ENCODE measurements around the gene ANO4.

The ANO4 gene

GRCh38 chr12:101044512-101045059 is 250.0 kb downstream of the ANO4 start:
- no peak for TF ChIP-seq CTCF (IDR thresholded peaks at IDR 0.05; ENCODE audit: low read depth, low read length)
- no peak overlapping the region for H3K4me3 ChIP-seq (replicated peaks in 1 of 2; ENCODE audit: low read depth in 2 of 2, low read length in 2 of 2)
- peak; percentile 8 to 25 for DNase-seq (ENCODE audit: low read depth in 2 of 2)

DNA sequence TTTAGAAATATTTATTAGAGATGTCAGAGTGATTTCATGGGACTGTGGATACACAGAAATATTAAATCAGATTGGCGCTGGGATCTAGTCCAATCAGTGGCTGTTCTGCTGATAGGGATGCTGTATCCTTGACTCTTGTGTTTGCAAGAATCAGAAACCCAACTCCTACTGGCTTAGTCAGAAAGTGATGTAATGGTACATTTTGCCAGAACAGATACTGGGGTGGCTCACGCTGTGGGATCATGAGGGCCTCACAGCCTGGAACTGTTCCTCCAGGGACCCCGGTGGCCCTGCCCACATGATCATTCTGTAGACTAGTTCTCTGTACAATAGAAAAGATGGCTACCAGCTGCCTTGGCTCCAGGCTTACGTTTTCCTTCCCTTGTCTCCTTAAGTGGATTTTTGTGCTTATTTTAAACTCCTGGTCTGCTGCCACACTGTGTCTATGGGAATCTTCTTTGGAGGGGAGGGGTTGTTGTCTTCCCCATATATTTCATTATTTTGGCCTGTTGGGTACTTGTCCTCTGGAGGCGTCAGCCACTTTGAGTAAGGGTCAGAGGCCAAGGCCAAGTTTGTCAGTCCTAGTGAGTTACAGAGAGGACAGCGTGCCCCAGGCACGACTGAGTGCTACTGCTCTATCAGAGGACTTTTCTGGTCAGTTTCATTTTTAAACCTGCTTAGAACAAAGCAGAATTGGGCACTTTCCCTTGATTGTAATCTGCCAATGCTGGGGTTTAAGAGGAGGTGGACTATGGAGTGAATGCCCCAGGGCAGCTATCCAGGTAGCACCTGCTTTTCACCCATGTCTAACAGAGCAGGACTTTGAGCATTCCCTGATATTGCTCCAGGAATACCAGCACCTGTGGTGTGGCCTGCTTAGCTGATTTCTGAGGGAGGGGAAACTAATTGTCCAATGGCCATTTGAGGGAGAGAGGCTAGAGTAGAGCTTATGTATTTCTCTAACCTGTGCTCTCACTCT is 251.2 kb downstream of the ANO4 start:
- peak; percentile 28 to 67 for DNase-seq (ENCODE audit: low read depth in 2 of 2)
- no peak for TF ChIP-seq CTCF (IDR thresholded peaks at IDR 0.05; ENCODE audit: low read depth, low read length)
- H3K4me3 ChIP-seq (replicated peaks in 1 of 2; ENCODE audit: low read depth in 2 of 2, low read length in 2 of 2): no peak overlapping the region

- no peak overlapping the region for H3K4me3 ChIP-seq (replicated peaks in 1 of 2; ENCODE audit: low read depth in 2 of 2, low read length in 2 of 2)
- DNase-seq (ENCODE audit: low read depth in 2 of 2): no peak
- TF ChIP-seq CTCF (IDR thresholded peaks at IDR 0.05; ENCODE audit: low read depth, low read length): no peak
Measured at GRCh38 chr12:101047652-101048051, 253.1 kb downstream of the ANO4 start.

GRCh38 chr12:101050631-101051030 is 256.1 kb downstream of the ANO4 start:
- TF ChIP-seq CTCF (IDR thresholded peaks at IDR 0.05; ENCODE audit: low read depth, low read length): no peak
- H3K4me3 ChIP-seq (replicated peaks in 1 of 2; ENCODE audit: low read depth in 2 of 2, low read length in 2 of 2): no peak overlapping the region
- no peak for DNase-seq (ENCODE audit: low read depth in 2 of 2)

DNA sequence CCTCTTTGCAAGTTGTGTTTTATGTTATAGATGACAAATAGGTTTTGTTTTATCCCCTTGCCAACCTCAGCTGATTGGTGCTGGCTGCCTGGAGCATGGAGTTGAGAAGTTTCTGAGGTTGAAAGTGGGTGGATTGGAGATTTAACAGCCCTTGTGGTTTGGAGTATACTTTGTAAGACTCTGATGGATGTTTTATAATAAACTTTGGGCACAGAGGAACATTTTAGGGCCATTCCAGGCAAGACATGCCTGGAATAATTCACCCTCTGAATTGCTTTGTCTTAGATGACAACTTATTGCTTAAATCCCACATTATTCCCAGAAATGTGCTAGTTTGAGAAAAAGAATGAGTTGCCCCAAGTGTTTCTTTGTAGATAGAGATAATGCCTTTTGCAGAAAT is 256.6 kb downstream of the ANO4 start:
- DNase-seq (ENCODE audit: low read depth in 2 of 2): peak in 1 of 2 donors; percentile 68
- H3K4me3 ChIP-seq (replicated peaks in 1 of 2; ENCODE audit: low read depth in 2 of 2, low read length in 2 of 2): no peak overlapping the region
- TF ChIP-seq CTCF (IDR thresholded peaks at IDR 0.05; ENCODE audit: low read depth, low read length): no peak

GRCh38 chr12:101051901-101052550 is 257.4 kb downstream of the ANO4 start:
- TF ChIP-seq CTCF (IDR thresholded peaks at IDR 0.05; ENCODE audit: low read depth, low read length): no peak
- no peak overlapping the region for H3K4me3 ChIP-seq (replicated peaks in 1 of 2; ENCODE audit: low read depth in 2 of 2, low read length in 2 of 2)
- peak; percentile 92 to 96 for DNase-seq (ENCODE audit: low read depth in 2 of 2)

Data from cardiac fibroblast (primary cell).